ENCODE data around the gene HDAC5. TPM values are rescaled to one million over a fixed set of nuclear protein-coding genes. Genes with fewer than 3 reads are reported as not detected.

HDAC5 gene
- total RNA-seq, 2 donors from 2014 or later, result 12.8 to 13.9 TPM

GRCh38 chr17:44095388-44095646 is 28.1 kb downstream of the HDAC5 start:
- no peak overlapping the region for H3K4me3 Mint-ChIP-seq
- no peaks in the 10 kb centered on the region for H3K36me3 Mint-ChIP-seq
- no peak for ATAC-seq
- no peak overlapping the region for H3K27ac Mint-ChIP-seq
- peaks cover 4% of the 10 kb centered on the region in 2 donors for H3K4me1 Mint-ChIP-seq (ENCODE audit: low read depth in 2 of 2)
- no peak for DNase-seq (ENCODE audit: low spot score)
- H3K9me3 Mint-ChIP-seq, result no peaks in the 10 kb centered on the region
- H3K27me3 Mint-ChIP-seq, result no peaks in the 10 kb centered on the region

GRCh38 chr17:44094701-44095387 is 28.6 kb downstream of the HDAC5 start:
- Mint-ChIP-seq H3K4me1 (ENCODE audit: low read depth in 2 of 2) (peaks cover 4% of the 10 kb centered on the region in 2 donors), H3K27ac (no peak overlapping the region), H3K4me3 (no peak overlapping the region), H3K36me3 (no peaks in the 10 kb centered on the region), H3K27me3 (no peaks in the 10 kb centered on the region), H3K9me3 (no peaks in the 10 kb centered on the region)
- ATAC-seq (no peak), DNase-seq (ENCODE audit: low spot score) (no peak)

- no peaks in the 10 kb centered on the region for H3K36me3 Mint-ChIP-seq
- DNase-seq (ENCODE audit: low spot score), result no peak
- no peaks in the 10 kb centered on the region for H3K9me3 Mint-ChIP-seq
- no peaks in the 10 kb centered on the region for H3K27me3 Mint-ChIP-seq
- H3K4me3 Mint-ChIP-seq, result no peak overlapping the region
- H3K27ac Mint-ChIP-seq, result no peak overlapping the region
- no peak for ATAC-seq
- H3K4me1 Mint-ChIP-seq (ENCODE audit: low read depth in 2 of 2), result peaks cover 4% of the 10 kb centered on the region in 2 donors
Measured at GRCh38 chr17:44093231-44093900, 30.1 kb downstream of the HDAC5 start.

GRCh38 chr17:44092051-44092450 is 31.4 kb downstream of the HDAC5 start:
- no peaks in the 10 kb centered on the region for H3K27me3 Mint-ChIP-seq
- DNase-seq (ENCODE audit: low spot score), result no peak
- no peaks in the 10 kb centered on the region for H3K36me3 Mint-ChIP-seq
- no peak overlapping the region for H3K4me3 Mint-ChIP-seq
- ATAC-seq, result no peak
- H3K27ac Mint-ChIP-seq, result no peak overlapping the region
- H3K4me1 Mint-ChIP-seq (ENCODE audit: low read depth in 2 of 2), result no peaks in the 10 kb centered on the region
- H3K9me3 Mint-ChIP-seq, result no peaks in the 10 kb centered on the region

GRCh38 chr17:44091200-44091997 is 32.0 kb downstream of the HDAC5 start:
- H3K4me3 Mint-ChIP-seq, result no peak overlapping the region
- H3K27ac Mint-ChIP-seq, result no peak overlapping the region
- no peaks in the 10 kb centered on the region for H3K4me1 Mint-ChIP-seq (ENCODE audit: low read depth in 2 of 2)
- no peaks in the 10 kb centered on the region for H3K36me3 Mint-ChIP-seq
- ATAC-seq (no peak), DNase-seq (ENCODE audit: low spot score) (no peak)
- H3K27me3 Mint-ChIP-seq, result no peaks in the 10 kb centered on the region
- H3K9me3 Mint-ChIP-seq, result no peaks in the 10 kb centered on the region

GRCh38 chr17:44088254-44088653 is 35.2 kb downstream of the HDAC5 start:
- Mint-ChIP-seq H3K27me3 (no peaks in the 10 kb centered on the region), H3K4me1 (ENCODE audit: low read depth in 2 of 2) (no peaks in the 10 kb centered on the region), H3K4me3 (no peak overlapping the region), H3K27ac (no peak overlapping the region), H3K36me3 (no peaks in the 10 kb centered on the region), H3K9me3 (no peaks in the 10 kb centered on the region)
- no peak for DNase-seq (ENCODE audit: low spot score)
- ATAC-seq, result no peak

- Mint-ChIP-seq H3K4me1 (ENCODE audit: low read depth in 2 of 2) (no peaks in the 10 kb centered on the region), H3K27ac (no peak overlapping the region), H3K36me3 (no peaks in the 10 kb centered on the region), H3K9me3 (no peaks in the 10 kb centered on the region), H3K27me3 (no peaks in the 10 kb centered on the region), H3K4me3 (no peak overlapping the region)
- ATAC-seq (peak in 1 of 2 donors; percentile 2), DNase-seq (ENCODE audit: low spot score) (no peak)
Measured at GRCh38 chr17:44087319-44087718, 36.1 kb downstream of the HDAC5 start.

GRCh38 chr17:44086364-44087311 is 36.8 kb downstream of the HDAC5 start:
- Mint-ChIP-seq H3K9me3 (no peaks in the 10 kb centered on the region), H3K27me3 (no peaks in the 10 kb centered on the region), H3K36me3 (no peaks in the 10 kb centered on the region), H3K27ac (no peak overlapping the region), H3K4me3 (no peak overlapping the region), H3K4me1 (ENCODE audit: low read depth in 2 of 2) (no peaks in the 10 kb centered on the region)
- DNase-seq (ENCODE audit: low spot score) (no peak), ATAC-seq (peak; percentile 11 to 63)

GRCh38 chr17:44085908-44086307 is 37.5 kb downstream of the HDAC5 start:
- DNase-seq (ENCODE audit: low spot score) (no peak), ATAC-seq (no peak)
- Mint-ChIP-seq H3K4me1 (ENCODE audit: low read depth in 2 of 2) (no peaks in the 10 kb centered on the region), H3K27me3 (no peaks in the 10 kb centered on the region), H3K4me3 (no peak overlapping the region), H3K9me3 (no peaks in the 10 kb centered on the region), H3K36me3 (no peaks in the 10 kb centered on the region), H3K27ac (no peak overlapping the region)

GRCh38 chr17:44084921-44085320 is 38.5 kb downstream of the HDAC5 start:
- Mint-ChIP-seq H3K27me3 (no peaks in the 10 kb centered on the region), H3K4me3 (no peak overlapping the region), H3K36me3 (no peaks in the 10 kb centered on the region), H3K9me3 (no peaks in the 10 kb centered on the region), H3K27ac (no peak overlapping the region), H3K4me1 (ENCODE audit: low read depth in 2 of 2) (no peaks in the 10 kb centered on the region)
- DNase-seq (ENCODE audit: low spot score), result no peak
- ATAC-seq, result no peak

GRCh38 chr17:44084131-44084538 is 39.3 kb downstream of the HDAC5 start:
- Mint-ChIP-seq H3K27ac (no peak overlapping the region), H3K36me3 (no peaks in the 10 kb centered on the region), H3K9me3 (no peaks in the 10 kb centered on the region), H3K27me3 (no peaks in the 10 kb centered on the region), H3K4me1 (ENCODE audit: low read depth in 2 of 2) (no peaks in the 10 kb centered on the region), H3K4me3 (no peak overlapping the region)
- DNase-seq (ENCODE audit: low spot score), result no peak
- peak in 1 of 2 donors; percentile 4 for ATAC-seq

- DNase-seq (ENCODE audit: low spot score), result no peak
- Mint-ChIP-seq H3K36me3 (no peaks in the 10 kb centered on the region), H3K27ac (no peak overlapping the region), H3K27me3 (no peaks in the 10 kb centered on the region), H3K4me3 (no peak overlapping the region), H3K9me3 (no peaks in the 10 kb centered on the region), H3K4me1 (ENCODE audit: low read depth in 2 of 2) (no peaks in the 10 kb centered on the region)
- ATAC-seq, result no peak
Measured at GRCh38 chr17:44083250-44083849, 40.1 kb downstream of the HDAC5 start.

GRCh38 chr17:44082256-44082927 is 41.0 kb downstream of the HDAC5 start:
- Mint-ChIP-seq H3K27ac (no peak overlapping the region), H3K4me3 (no peak overlapping the region), H3K4me1 (ENCODE audit: low read depth in 2 of 2) (no peaks in the 10 kb centered on the region), H3K27me3 (no peaks in the 10 kb centered on the region), H3K9me3 (no peaks in the 10 kb centered on the region), H3K36me3 (no peaks in the 10 kb centered on the region)
- ATAC-seq (no peak), DNase-seq (ENCODE audit: low spot score) (no peak)

All from natural killer cell treated with Interleukin-12 subunit alpha and Interleukin-12 subunit beta and Interleukin-15 and Interleukin-18, amount 100 ng/mL, for 72 hours (primary cell).